Measurements from ENCODE around the gene SLC6A18.

The SLC6A18 gene

GRCh38 chr5:1291611-1292080 is 66.5 kb downstream of the SLC6A18 start:
- no peak overlapping the region for H3K4me2 ChIP-seq (ENCODE audit: low read length)
- H4K20me1 ChIP-seq (ENCODE audit: insufficient read depth, low read length) = no peaks in the 10 kb centered on the region
- no peaks in the 10 kb centered on the region for H3K9me3 ChIP-seq (ENCODE audit: insufficient read depth, low read length)
- no peaks in the 10 kb centered on the region for H3K79me2 ChIP-seq (ENCODE audit: low read length)
- H3K27ac ChIP-seq (ENCODE audit: low read length) = no peak overlapping the region
- no peaks in the 10 kb centered on the region for H3K36me3 ChIP-seq (replicated peaks; ENCODE audit: low read depth, low read length)
- H3K9ac ChIP-seq (ENCODE audit: low read length) = no peak overlapping the region
- no peak overlapping the region for H3K4me3 ChIP-seq (ENCODE audit: low read length)
- H3K4me1 ChIP-seq (ENCODE audit: low read length) = no peaks in the 10 kb centered on the region
- H2AFZ ChIP-seq (ENCODE audit: low read depth, low read length) = no peak overlapping the region
- TF ChIP-seq EZH2phosphoT487 (IDR thresholded peaks at IDR 0.05; ENCODE audit: low read depth) (no peak), CTCF (IDR thresholded peaks at IDR 0.05; ENCODE audit: low read depth, low read length) (no peak)
- H3K27me3 ChIP-seq (ENCODE audit: low read depth, low read length) = no peaks in the 10 kb centered on the region

GRCh38 chr5:1292139-1292538 is 67.0 kb downstream of the SLC6A18 start:
- Histone ChIP-seq H2AFZ (ENCODE audit: low read depth, low read length) (no peak overlapping the region), H3K4me3 (ENCODE audit: low read length) (no peak overlapping the region), H3K36me3 (replicated peaks; ENCODE audit: low read depth, low read length) (no peaks in the 10 kb centered on the region), H4K20me1 (ENCODE audit: insufficient read depth, low read length) (no peaks in the 10 kb centered on the region), H3K79me2 (ENCODE audit: low read length) (no peaks in the 10 kb centered on the region), H3K9me3 (ENCODE audit: insufficient read depth, low read length) (no peaks in the 10 kb centered on the region), H3K4me2 (ENCODE audit: low read length) (no peak overlapping the region), H3K27ac (ENCODE audit: low read length) (no peak overlapping the region), H3K27me3 (ENCODE audit: low read depth, low read length) (no peaks in the 10 kb centered on the region), H3K9ac (ENCODE audit: low read length) (no peak overlapping the region), H3K4me1 (ENCODE audit: low read length) (peaks cover 1% of the 10 kb centered on the region; the same call in 1 of the 2 replicates)
- TF ChIP-seq EZH2phosphoT487 (IDR thresholded peaks at IDR 0.05; ENCODE audit: low read depth) (no peak), CTCF (IDR thresholded peaks at IDR 0.05; ENCODE audit: low read depth, low read length) (no peak)

GRCh38 chr5:1292846-1293415 is 67.8 kb downstream of the SLC6A18 start:
- Histone ChIP-seq H3K27me3 (ENCODE audit: low read depth, low read length) (no peaks in the 10 kb centered on the region), H3K27ac (ENCODE audit: low read length) (no peak overlapping the region)

More at GRCh38 chr5:1292846-1293415, 67.8 kb downstream of the SLC6A18 start:
- Histone ChIP-seq H3K9me3 (ENCODE audit: insufficient read depth, low read length) (no peaks in the 10 kb centered on the region), H2AFZ (ENCODE audit: low read depth, low read length) (no peak overlapping the region), H3K36me3 (replicated peaks; ENCODE audit: low read depth, low read length) (no peaks in the 10 kb centered on the region), H4K20me1 (ENCODE audit: insufficient read depth, low read length) (no peaks in the 10 kb centered on the region), H3K4me3 (ENCODE audit: low read length) (no peak overlapping the region), H3K9ac (ENCODE audit: low read length) (no peak overlapping the region), H3K4me1 (ENCODE audit: low read length) (peaks cover 4% of the 10 kb centered on the region; the same call in 1 of the 2 replicates), H3K4me2 (ENCODE audit: low read length) (no peak overlapping the region), H3K79me2 (ENCODE audit: low read length) (no peaks in the 10 kb centered on the region)
- TF ChIP-seq CTCF (IDR thresholded peaks at IDR 0.05; ENCODE audit: low read depth, low read length) = no peak
- no peak for TF ChIP-seq EZH2phosphoT487 (IDR thresholded peaks at IDR 0.05; ENCODE audit: low read depth)

Data from OCI-LY3 (cell line).